GM19035 (cell line): Measurements from ENCODE around the gene SMARCA4.
"Not testable (repeated sequence)": the region's sequence is repeated elsewhere in the genome, so short reads cannot be mapped to it uniquely, and the experiment has no call there.

Source experiments
- ATAC-seq: cut with Tn5 transposase; IDR thresholded peaks from one replicate; pipeline ENCODE4 v1.9.1; 2021; ENCODE audit not compliant: unreplicated experiment

Gene SMARCA4

GRCh38 chr19:11092181-11092538 is 131.3 kb downstream of the SMARCA4 start:
- ATAC-seq: no peak

GRCh38 chr19:11093689-11094238 is 132.9 kb downstream of the SMARCA4 start:
- no peak for ATAC-seq

GRCh38 chr19:11094520-11094894 is 133.7 kb downstream of the SMARCA4 start:
- no peak for ATAC-seq

GRCh38 chr19:11096210-11096841 is 135.5 kb downstream of the SMARCA4 start:
- peak; percentile 47 for ATAC-seq

- not testable (repeated sequence) for ATAC-seq
Observed at GRCh38 chr19:11097367-11097766, 136.5 kb downstream of the SMARCA4 start.

- no peak for ATAC-seq
Observed at GRCh38 chr19:11098327-11098726, 137.5 kb downstream of the SMARCA4 start.

GRCh38 chr19:11098861-11099260 is 138.0 kb downstream of the SMARCA4 start:
- ATAC-seq: no peak

- no peak for ATAC-seq
Observed at GRCh38 chr19:11100049-11100448, 139.2 kb downstream of the SMARCA4 start.

- ATAC-seq: no peak
Observed at GRCh38 chr19:11101057-11101456, 140.2 kb downstream of the SMARCA4 start.

- ATAC-seq: no peak
Observed at GRCh38 chr19:11102944-11103343, 142.1 kb downstream of the SMARCA4 start.

GRCh38 chr19:11103667-11104066 is 142.8 kb downstream of the SMARCA4 start:
- not testable (repeated sequence) for ATAC-seq

- no peak for ATAC-seq
Observed at GRCh38 chr19:11105014-11105636, 144.3 kb downstream of the SMARCA4 start.

- no peak for ATAC-seq
Observed at GRCh38 chr19:11106477-11106876, 145.6 kb downstream of the SMARCA4 start.

GRCh38 chr19:11108746-11109145 is 147.9 kb downstream of the SMARCA4 start:
- ATAC-seq: no peak

GRCh38 chr19:11111117-11111770 is 150.4 kb downstream of the SMARCA4 start:
- ATAC-seq: no peak

- ATAC-seq: no peak
Observed at GRCh38 chr19:11111771-11112144, 150.9 kb downstream of the SMARCA4 start.
